ENCODE measurements around the gene OSBPL7. TPM values are rescaled to one million over a fixed set of nuclear protein-coding genes. Genes with fewer than 3 reads are reported as not detected.
A peak's percentile ranks its signal among the peaks of the same experiment; 100 is the strongest.

The OSBPL7 gene
- total RNA-seq, 1 experiment from 2014 or later = 3.6 TPM

DNA sequence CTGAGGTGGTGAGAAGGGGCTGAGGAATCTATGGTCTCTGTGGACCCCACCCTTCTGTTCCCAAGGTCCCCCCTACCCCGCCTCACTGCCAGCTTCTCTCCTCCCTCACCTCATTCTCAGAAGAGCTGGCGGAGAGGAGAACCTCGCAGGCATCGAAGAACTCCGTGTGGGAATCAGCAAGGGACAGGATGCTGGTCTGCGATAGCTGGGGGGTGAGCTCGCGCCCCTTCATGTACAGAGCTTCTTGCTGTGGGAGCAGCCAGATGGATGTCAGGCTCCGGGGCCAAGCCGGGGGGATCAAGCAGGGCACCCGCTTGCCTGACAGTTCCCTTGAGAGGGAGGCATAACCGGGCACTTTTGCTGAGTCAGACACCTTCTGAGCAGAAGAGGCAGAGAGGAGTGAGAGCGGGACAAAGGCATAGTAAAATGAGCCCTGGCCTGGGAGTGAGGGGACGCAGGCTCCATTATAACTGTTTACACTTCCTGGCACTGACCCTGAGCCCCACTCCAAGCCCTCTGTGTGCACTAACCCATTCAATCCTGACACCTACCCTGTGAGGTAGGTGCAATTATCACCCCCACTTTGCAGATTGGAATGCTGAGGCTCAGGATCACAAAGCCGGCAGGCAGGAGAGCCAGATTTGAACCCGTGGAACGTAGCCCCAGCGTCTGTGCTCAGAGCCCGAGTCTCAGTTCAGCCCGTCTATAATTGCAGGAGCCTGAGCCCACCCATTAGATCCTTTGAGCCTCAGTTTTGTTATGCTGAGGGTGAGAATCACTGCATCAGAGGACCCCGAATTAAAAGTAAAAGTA, 6.3 kb downstream of the OSBPL7 start:
- Histone ChIP-seq H3K9me3 (no peaks in the 10 kb centered on the region), H3K4me3 (no peak overlapping the region), H3K27me3 (no peaks in the 10 kb centered on the region), H3K36me3 (peaks cover under 1% of the 10 kb centered on the region; the same call in 1 of the 2 replicates)
- DNase-seq = no peak

DNA sequence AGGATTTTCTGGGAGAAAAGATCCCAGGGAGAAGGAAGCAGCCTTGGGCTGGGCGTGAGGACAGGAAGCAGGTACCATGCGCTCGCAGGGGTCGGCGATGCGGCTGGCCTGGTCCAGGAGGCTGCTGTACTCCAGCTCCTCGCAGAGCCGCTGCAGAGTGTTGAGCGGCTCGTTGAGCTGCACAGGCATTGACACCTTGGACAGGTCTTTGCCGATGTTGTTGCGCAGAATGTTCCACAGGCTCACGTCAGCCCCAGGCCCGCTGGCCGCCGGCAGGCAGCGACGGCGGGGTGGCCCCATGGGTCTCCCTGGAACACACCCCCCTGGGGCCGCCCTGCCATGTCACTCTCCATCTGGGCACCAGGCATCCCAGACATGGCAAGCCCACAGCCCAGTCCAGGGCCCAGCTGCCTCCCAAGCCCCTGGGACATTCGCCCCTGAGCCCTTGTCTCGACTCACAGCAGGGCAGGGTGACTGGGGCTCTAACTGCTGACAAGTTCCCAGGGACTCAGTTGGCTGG, 8.0 kb downstream of the OSBPL7 start:
- peaks cover 16% of the 10 kb centered on the region for H3K36me3 ChIP-seq
- H3K4me3 ChIP-seq = no peak overlapping the region
- DNase-seq = no peak
- H3K9me3 ChIP-seq = no peaks in the 10 kb centered on the region
- no peaks in the 10 kb centered on the region for H3K27me3 ChIP-seq

DNA sequence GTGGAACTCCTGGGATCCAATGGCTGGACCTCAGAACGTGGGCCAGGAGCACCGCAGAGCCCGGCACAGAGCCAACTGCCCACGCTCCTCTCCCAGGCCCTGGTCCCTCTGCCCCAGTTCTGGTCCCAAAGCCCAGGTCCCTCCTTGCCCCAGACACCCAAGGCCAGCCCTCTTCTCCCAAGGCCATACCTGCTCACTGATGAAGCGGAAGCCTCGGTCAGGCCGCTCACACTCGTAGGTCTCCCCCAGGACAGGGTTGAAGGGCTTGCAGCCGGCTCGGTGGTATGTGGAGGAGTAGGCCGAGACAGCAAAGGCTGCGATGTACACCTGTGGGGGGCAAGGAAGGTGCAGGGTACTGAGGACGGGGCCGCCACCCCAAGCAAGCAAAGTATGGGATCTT, 8.5 kb downstream of the OSBPL7 start:
- H3K36me3 ChIP-seq = peaks cover 20% of the 10 kb centered on the region
- no peak for DNase-seq

DNA sequence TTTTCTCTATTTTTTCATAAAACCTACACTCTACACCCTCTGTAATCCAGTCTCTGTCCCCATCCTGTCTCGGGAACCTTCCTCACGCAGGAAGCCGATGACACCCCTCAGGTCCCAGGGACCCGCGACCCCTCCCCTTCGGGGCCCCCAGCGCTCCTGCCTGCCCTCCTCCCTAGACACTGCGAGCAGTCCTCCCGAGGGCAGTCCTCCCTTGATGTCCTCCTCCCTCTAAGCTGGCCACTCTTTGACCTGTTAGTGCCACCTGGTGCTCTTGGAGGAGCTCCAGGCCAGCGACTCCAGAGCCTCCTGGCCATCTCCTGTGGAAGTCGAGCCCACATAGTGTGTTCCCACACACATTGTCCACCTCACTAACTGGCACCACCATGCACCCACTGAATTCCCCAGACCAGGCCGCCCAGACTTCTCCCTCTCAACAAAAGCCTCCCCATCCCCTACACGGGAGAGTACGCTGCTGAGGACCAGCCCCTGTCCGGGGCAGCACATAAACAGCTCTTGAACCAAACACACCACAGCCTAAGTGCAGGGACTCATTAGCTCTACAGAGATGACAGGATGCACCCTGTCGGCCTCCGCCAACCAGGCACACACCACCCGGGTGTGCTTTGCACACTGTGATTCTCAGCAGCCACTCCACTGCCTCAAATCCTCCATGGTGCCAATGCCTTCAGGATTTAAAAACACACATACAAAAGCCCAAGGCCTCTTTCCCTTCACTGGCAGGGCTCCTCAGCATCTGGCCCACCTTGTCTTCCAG, 9.3 kb downstream of the OSBPL7 start:
- H3K4me3 ChIP-seq = no peak overlapping the region
- DNase-seq = no peak
- no peaks in the 10 kb centered on the region for H3K9me3 ChIP-seq
- H3K36me3 ChIP-seq = peaks cover 22% of the 10 kb centered on the region
- no peaks in the 10 kb centered on the region for H3K27me3 ChIP-seq

More for the DNA sequence above, 8.5 kb downstream of the OSBPL7 start:
- no peaks in the 10 kb centered on the region for H3K27me3 ChIP-seq
- no peaks in the 10 kb centered on the region for H3K9me3 ChIP-seq
- H3K4me3 ChIP-seq = no peak overlapping the region

- no peaks in the 10 kb centered on the region for H3K9me3 ChIP-seq
- no peak overlapping the region for H3K4me3 ChIP-seq
- peaks cover 28% of the 10 kb centered on the region for H3K36me3 ChIP-seq
- H3K27me3 ChIP-seq = no peaks in the 10 kb centered on the region
- DNase-seq = no peak
These were observed 9.9 kb downstream of the OSBPL7 start for GRCh38 chr17:47811709-47812108.

- H3K27me3 ChIP-seq = no peaks in the 10 kb centered on the region
- H3K4me3 ChIP-seq = no peak overlapping the region
- peaks cover 28% of the 10 kb centered on the region for H3K36me3 ChIP-seq
- H3K9me3 ChIP-seq = no peaks in the 10 kb centered on the region
- DNase-seq = no peak
These were observed 10.5 kb downstream of the OSBPL7 start for GRCh38 chr17:47810901-47811635.

GRCh38 chr17:47810200-47810821, 11.3 kb downstream of the OSBPL7 start:
- H3K27me3 ChIP-seq = peaks cover under 1% of the 10 kb centered on the region; the same call in 1 of the 2 replicates
- no peak overlapping the region for H3K4me3 ChIP-seq
- no peaks in the 10 kb centered on the region for H3K9me3 ChIP-seq
- peaks cover 28% of the 10 kb centered on the region for H3K36me3 ChIP-seq
- peak; percentile 65 for DNase-seq

DNA sequence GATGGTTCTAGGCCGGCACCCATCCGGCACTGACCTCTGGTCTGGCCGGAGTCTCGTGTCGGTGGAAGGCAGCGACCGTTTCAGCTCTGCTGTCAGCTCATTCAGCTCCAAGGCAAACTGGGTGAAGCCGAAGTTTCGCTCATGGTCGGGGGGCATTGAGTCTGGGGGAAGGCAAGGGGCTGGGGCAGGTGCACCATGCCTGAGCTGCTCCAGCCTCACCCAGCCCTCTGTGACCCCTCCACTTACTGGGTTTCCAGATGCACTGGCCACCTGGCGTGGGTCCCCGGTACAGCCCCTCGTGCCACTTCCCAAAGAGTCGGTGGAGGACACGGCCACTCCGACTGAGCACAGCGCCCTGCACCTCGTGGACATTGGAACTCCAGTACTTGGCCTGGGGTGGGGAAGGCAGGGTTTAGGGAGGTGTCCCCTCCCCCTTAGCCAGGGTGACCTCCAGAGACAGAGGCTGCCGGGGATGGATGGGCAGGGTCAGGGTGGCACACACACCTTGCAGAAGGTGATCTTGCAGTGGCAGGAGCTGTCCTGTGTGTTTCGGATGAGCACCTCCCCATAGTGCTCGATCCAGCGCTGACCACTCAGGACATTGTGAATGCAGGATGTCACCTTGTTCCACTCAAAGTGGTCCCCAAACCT, 12.6 kb downstream of the OSBPL7 start:
- peaks cover 28% of the 10 kb centered on the region for H3K36me3 ChIP-seq
- H3K4me3 ChIP-seq = no peak overlapping the region
- peaks cover 2% of the 10 kb centered on the region; the same call in 1 of the 2 replicates for H3K27me3 ChIP-seq
- no peak for DNase-seq
- no peaks in the 10 kb centered on the region for H3K9me3 ChIP-seq

- no peak overlapping the region for H3K4me3 ChIP-seq
- peaks cover 28% of the 10 kb centered on the region for H3K36me3 ChIP-seq
- peaks cover 2% of the 10 kb centered on the region; the same call in 1 of the 2 replicates for H3K27me3 ChIP-seq
- no peaks in the 10 kb centered on the region for H3K9me3 ChIP-seq
- DNase-seq = no peak
These were observed 13.4 kb downstream of the OSBPL7 start for GRCh38 chr17:47808036-47808829.

DNA sequence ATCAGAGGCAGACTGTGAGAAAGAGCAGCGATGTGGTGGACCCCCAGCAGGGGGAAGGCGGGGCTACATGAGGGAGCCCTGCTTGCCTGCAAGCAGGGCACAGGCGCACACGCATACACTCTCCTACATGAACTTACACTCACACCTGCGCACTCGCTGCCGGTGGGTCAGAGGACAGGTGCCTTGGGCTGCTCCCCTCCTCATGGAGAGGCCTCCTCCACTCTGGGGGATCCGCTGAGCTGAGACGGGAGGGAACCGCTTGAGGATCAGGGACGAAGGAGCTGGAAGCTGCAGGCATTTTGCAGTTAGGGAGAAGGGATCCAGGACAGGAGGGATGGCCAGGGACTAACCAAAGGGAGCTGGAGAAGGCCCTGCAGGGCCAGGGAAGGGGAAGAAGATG, 14.2 kb downstream of the OSBPL7 start:
- H3K4me3 ChIP-seq = no peak overlapping the region
- no peaks in the 10 kb centered on the region for H3K9me3 ChIP-seq
- H3K27me3 ChIP-seq = peaks cover 2% of the 10 kb centered on the region; the same call in 1 of the 2 replicates
- DNase-seq = no peak
- H3K36me3 ChIP-seq = peaks cover 28% of the 10 kb centered on the region

DNA sequence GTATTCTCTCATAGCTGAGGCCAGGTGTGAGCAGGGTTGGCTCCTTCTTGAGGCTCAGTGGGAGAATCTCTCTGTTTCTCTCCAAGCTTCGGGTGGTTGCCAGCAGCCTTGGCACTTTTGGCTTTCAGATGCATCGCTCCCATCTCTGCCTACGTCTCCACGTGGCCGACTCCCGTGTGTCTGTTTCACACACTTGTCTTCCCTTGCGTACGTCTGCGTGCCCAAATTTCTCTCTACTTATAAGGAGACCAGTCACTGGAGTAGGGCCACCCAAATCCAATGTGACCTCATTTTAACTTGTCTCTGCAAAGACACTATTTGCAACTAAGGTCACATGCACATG, 14.7 kb downstream of the OSBPL7 start:
- no peaks in the 10 kb centered on the region for H3K9me3 ChIP-seq
- no peak for DNase-seq

GRCh38 chr17:47806026-47806912, 15.3 kb downstream of the OSBPL7 start:
- no peak overlapping the region for H3K4me3 ChIP-seq
- DNase-seq = no peak
- no peaks in the 10 kb centered on the region for H3K9me3 ChIP-seq
- H3K36me3 ChIP-seq = peaks cover 28% of the 10 kb centered on the region
- peaks cover 2% of the 10 kb centered on the region; the same call in 1 of the 2 replicates for H3K27me3 ChIP-seq

More for the DNA sequence above, 14.7 kb downstream of the OSBPL7 start:
- H3K27me3 ChIP-seq = peaks cover 2% of the 10 kb centered on the region; the same call in 1 of the 2 replicates
- H3K4me3 ChIP-seq = no peak overlapping the region
- H3K36me3 ChIP-seq = peaks cover 28% of the 10 kb centered on the region

DNA sequence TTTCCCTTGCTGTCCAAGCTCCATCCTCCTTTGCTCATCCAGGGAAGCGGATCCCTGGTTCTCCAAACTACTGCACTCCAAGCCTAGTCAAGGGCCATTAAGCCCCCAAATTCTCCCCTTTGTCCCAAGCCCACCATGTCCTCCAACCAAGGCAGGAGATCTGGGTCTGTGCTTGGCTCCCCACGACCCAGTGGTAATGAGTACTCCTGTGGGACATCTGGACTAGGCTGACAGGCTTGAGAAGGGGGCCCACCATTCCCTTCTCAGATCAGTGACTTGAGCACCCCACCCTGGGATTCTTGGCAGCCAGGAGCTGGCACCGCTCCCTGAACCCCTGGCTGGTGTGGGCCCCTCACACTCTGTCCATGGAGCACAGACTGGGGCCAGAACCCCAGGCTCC, 17.1 kb downstream of the OSBPL7 start:
- Histone ChIP-seq H3K27me3 (peaks cover 4% of the 10 kb centered on the region), H3K4me3 (no peak overlapping the region)

DNA sequence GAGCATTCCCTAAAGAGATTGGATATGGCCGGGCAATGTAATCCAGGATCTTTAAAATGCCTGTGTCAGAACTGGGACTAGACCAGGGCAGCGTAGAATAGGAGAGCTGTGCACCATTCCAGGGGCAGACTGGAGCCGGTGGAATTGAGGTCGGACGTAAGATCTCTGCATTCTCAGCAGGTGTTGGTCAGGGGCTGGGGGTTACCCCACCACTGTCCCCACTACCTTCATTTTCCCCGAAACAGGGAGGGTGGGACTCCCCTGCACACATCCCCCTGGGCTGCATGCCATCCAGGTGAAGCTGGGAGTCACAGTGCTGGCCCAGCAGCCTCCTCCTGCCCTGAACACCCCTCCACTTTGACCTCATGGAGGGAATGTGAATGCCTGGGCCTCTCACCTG, 17.8 kb downstream of the OSBPL7 start:
- DNase-seq = no peak
- Histone ChIP-seq H3K36me3 (peaks cover 14% of the 10 kb centered on the region), H3K4me3 (no peak overlapping the region), H3K27me3 (peaks cover 7% of the 10 kb centered on the region), H3K9me3 (no peaks in the 10 kb centered on the region)

More for the DNA sequence above, 17.1 kb downstream of the OSBPL7 start:
- H3K36me3 ChIP-seq = peaks cover 21% of the 10 kb centered on the region
- no peaks in the 10 kb centered on the region for H3K9me3 ChIP-seq
- DNase-seq = no peak
